ENCODE results near the gene KIRREL3. TPM values are rescaled to one million over a fixed set of nuclear protein-coding genes. Genes with fewer than 3 reads are reported as not detected.

The KIRREL3 gene
- polyA plus RNA-seq, 4 donors, result 1.5 to 2.1 (median 2.0) TPM

- no peak for DNase-seq (ENCODE audit: low read depth in 4 of 4, low spot score in 2 of 4)
Observed at GRCh38 chr11:126418887-126419286, 581.7 kb downstream of the KIRREL3 start.

GRCh38 chr11:126417091-126417862, 583.3 kb downstream of the KIRREL3 start:
- no peak for DNase-seq (ENCODE audit: low read depth in 4 of 4, low spot score in 2 of 4)

GRCh38 chr11:126416542-126417090, 584.0 kb downstream of the KIRREL3 start:
- peak in 2 of 4 donors; percentile 78 to 82 for DNase-seq (ENCODE audit: low read depth in 4 of 4, low spot score in 2 of 4)

GRCh38 chr11:126415669-126416420, 584.7 kb downstream of the KIRREL3 start:
- DNase-seq (ENCODE audit: low read depth in 4 of 4, low spot score in 2 of 4), result peak in 2 of 4 donors; percentile 39 to 67

GRCh38 chr11:126415128-126415527, 585.4 kb downstream of the KIRREL3 start:
- DNase-seq (ENCODE audit: low read depth in 4 of 4, low spot score in 2 of 4), result peak in 2 of 4 donors; percentile 36 to 53

GRCh38 chr11:126414615-126415014, 586.0 kb downstream of the KIRREL3 start:
- DNase-seq (ENCODE audit: low read depth in 4 of 4, low spot score in 2 of 4), result no peak

- no peak for DNase-seq (ENCODE audit: low read depth in 4 of 4, low spot score in 2 of 4)
Observed at GRCh38 chr11:126413843-126414405, 586.6 kb downstream of the KIRREL3 start.

- no peak for DNase-seq (ENCODE audit: low read depth in 4 of 4, low spot score in 2 of 4)
Observed at GRCh38 chr11:126413426-126413825, 587.1 kb downstream of the KIRREL3 start.

- DNase-seq (ENCODE audit: low read depth in 4 of 4, low spot score in 2 of 4), result no peak
Observed at GRCh38 chr11:126411971-126412381, 588.6 kb downstream of the KIRREL3 start.

GRCh38 chr11:126410649-126411048, 589.9 kb downstream of the KIRREL3 start:
- no peak for DNase-seq (ENCODE audit: low read depth in 4 of 4, low spot score in 2 of 4)

- no peak for DNase-seq (ENCODE audit: low read depth in 4 of 4, low spot score in 2 of 4)
Observed at GRCh38 chr11:126409620-126409985, 591.0 kb downstream of the KIRREL3 start.

- no peak for DNase-seq (ENCODE audit: low read depth in 4 of 4, low spot score in 2 of 4)
Observed at GRCh38 chr11:126408901-126409619, 591.5 kb downstream of the KIRREL3 start.

GRCh38 chr11:126408496-126408895, 592.1 kb downstream of the KIRREL3 start:
- no peak for DNase-seq (ENCODE audit: low read depth in 4 of 4, low spot score in 2 of 4)

- DNase-seq (ENCODE audit: low read depth in 4 of 4, low spot score in 2 of 4), result no peak
Observed at GRCh38 chr11:126407682-126408288, 592.8 kb downstream of the KIRREL3 start.

GRCh38 chr11:126407101-126407521, 593.5 kb downstream of the KIRREL3 start:
- no peak for DNase-seq (ENCODE audit: low read depth in 4 of 4, low spot score in 2 of 4)

GRCh38 chr11:126406368-126406767, 594.2 kb downstream of the KIRREL3 start:
- DNase-seq (ENCODE audit: low read depth in 4 of 4, low spot score in 2 of 4), result no peak

GRCh38 chr11:126405906-126406305, 594.7 kb downstream of the KIRREL3 start:
- no peak for DNase-seq (ENCODE audit: low read depth in 4 of 4, low spot score in 2 of 4)

GRCh38 chr11:126405374-126405773, 595.2 kb downstream of the KIRREL3 start:
- DNase-seq (ENCODE audit: low read depth in 4 of 4, low spot score in 2 of 4), result no peak

GRCh38 chr11:126404367-126404766, 596.2 kb downstream of the KIRREL3 start:
- no peak for DNase-seq (ENCODE audit: low read depth in 4 of 4, low spot score in 2 of 4)

GRCh38 chr11:126403658-126404057, 596.9 kb downstream of the KIRREL3 start:
- no peak for DNase-seq (ENCODE audit: low read depth in 4 of 4, low spot score in 2 of 4)
